Measurements from ENCODE around the gene ABCA4. TPM values are rescaled to one million over a fixed set of nuclear protein-coding genes. Genes with fewer than 3 reads are reported as not detected.
"Not testable (repeated sequence)": the region's sequence is repeated elsewhere in the genome, so short reads cannot be mapped to it uniquely, and the experiment has no call there.

Gene ABCA4
- total RNA-seq (ENCODE audit: low replicate concordance), result 3.2 and 6.4 TPM in 2 replicates
- long read RNA-seq, partial matches to known transcripts, result 6 of 8 reads
- long read RNA-seq, other reads (novel, unspliced or antisense), result 2 of 8 reads

DNA sequence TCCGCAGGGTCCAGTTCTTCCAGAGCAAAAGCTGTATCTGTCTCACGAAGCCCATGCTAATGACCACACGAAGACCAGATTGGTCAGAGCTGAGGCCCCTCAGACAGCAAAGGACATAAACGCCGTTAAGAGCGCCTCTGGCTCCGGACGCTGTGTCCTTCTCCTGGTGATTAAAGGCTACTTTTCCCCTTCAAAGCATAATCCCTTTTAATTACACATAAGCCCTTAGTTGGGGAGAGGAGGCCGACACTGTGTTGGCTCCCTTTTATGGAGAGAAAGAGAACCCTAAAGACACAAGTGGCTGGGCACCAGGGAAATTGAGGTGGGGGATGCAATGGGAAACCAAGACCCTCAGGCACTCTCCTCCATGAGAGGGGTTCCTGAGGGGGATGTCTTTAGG, at the start of gene ABCA4:
ABCA4 (minus strand) TSS at position 158 of the 400 bp plus-strand sequence; CDS start at position 55, 103 bp downstream.
- peak within 1 kb of the TSS; percentile 97 for H3K27ac Mint-ChIP-seq
- peaks cover 7% of the 10 kb centered on the region for H3K9me3 Mint-ChIP-seq
- TF ChIP-seq, protein P1, sequence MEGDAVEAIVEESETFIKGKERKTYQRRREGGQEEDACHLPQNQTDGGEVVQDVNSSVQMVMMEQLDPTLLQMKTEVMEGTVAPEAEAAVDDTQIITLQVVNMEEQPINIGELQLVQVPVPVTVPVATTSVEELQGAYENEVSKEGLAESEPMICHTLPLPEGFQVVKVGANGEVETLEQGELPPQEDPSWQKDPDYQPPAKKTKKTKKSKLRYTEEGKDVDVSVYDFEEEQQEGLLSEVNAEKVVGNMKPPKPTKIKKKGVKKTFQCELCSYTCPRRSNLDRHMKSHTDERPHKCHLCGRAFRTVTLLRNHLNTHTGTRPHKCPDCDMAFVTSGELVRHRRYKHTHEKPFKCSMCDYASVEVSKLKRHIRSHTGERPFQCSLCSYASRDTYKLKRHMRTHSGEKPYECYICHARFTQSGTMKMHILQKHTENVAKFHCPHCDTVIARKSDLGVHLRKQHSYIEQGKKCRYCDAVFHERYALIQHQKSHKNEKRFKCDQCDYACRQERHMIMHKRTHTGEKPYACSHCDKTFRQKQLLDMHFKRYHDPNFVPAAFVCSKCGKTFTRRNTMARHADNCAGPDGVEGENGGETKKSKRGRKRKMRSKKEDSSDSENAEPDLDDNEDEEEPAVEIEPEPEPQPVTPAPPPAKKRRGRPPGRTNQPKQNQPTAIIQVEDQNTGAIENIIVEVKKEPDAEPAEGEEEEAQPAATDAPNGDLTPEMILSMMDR (conservative IDR thresholded peaks at IDR 0.05), result no peak
- H3K36me3 Mint-ChIP-seq, result peaks cover 4% of the 10 kb centered on the region
- H3K27me3 Mint-ChIP-seq, result no peaks in the 10 kb centered on the region
- DNase-seq (ENCODE audit: extremely low spot score, unreplicated experiment), result no peak
- peak within 1 kb of the TSS; percentile 68 for H3K4me3 Mint-ChIP-seq
- H3K4me1 Mint-ChIP-seq (ENCODE audit: unreplicated experiment), result peaks cover 52% of the 10 kb centered on the region

DNA sequence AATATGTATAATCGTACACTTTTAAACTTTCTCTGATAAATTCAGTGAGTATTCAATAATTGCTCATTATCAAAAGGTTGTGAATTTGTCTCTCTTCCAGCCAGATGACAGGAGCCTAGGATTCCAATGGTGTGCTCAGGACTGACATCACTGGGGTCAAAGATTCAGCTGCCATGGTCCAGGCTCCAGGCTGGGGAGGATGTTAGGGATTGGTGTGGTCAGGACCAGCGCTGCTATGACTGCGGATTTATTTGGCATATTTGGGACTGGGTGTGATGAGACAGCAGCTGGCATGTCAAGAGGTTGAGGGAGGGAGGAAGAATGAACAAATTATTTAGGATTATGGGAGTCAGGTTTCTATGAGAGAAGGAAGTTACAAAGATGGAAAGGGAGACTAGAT, 48.2 kb upstream of the ABCA4 start:
- H3K9me3 Mint-ChIP-seq, result peaks cover 16% of the 10 kb centered on the region
- TF ChIP-seq, protein P1 (conservative IDR thresholded peaks at IDR 0.05), result no peak
- no peaks in the 10 kb centered on the region for H3K27me3 Mint-ChIP-seq
- H3K4me3 Mint-ChIP-seq, result peak overlapping the region; percentile 2
- DNase-seq (ENCODE audit: extremely low spot score, unreplicated experiment), result no peak
- peaks cover 20% of the 10 kb centered on the region for H3K36me3 Mint-ChIP-seq
- H3K27ac Mint-ChIP-seq, result peak overlapping the region; percentile 52
- H3K4me1 Mint-ChIP-seq (ENCODE audit: unreplicated experiment), result no peaks in the 10 kb centered on the region

DNA sequence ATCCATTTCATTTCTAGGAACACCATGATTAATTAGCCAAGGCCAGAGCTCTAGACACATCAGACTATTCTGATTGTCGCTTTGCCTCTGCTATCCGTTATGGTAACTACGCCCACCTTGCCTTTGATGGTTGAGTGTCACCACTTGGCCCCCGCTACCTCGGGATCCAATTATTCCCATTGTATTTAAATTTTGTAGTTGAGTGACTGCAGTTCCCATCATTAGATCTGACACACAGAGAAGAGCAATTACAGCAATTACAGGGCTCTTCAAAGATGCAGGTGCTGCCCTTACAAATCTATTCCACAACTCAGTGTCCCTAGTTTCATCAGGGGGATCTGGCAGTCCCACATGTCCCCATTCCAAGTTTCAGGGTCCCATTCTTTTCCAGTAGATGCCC, 44.9 kb upstream of the ABCA4 start:
- TF ChIP-seq, protein P1 (conservative IDR thresholded peaks at IDR 0.05), result no peak
- no peaks in the 10 kb centered on the region for H3K27me3 Mint-ChIP-seq
- H3K36me3 Mint-ChIP-seq, result peaks cover 15% of the 10 kb centered on the region
- peak overlapping the region; percentile 62 for H3K27ac Mint-ChIP-seq
- H3K4me3 Mint-ChIP-seq, result no peak overlapping the region
- no peaks in the 10 kb centered on the region for H3K4me1 Mint-ChIP-seq (ENCODE audit: unreplicated experiment)
- no peak for DNase-seq (ENCODE audit: extremely low spot score, unreplicated experiment)
- peaks cover 27% of the 10 kb centered on the region for H3K9me3 Mint-ChIP-seq

DNA sequence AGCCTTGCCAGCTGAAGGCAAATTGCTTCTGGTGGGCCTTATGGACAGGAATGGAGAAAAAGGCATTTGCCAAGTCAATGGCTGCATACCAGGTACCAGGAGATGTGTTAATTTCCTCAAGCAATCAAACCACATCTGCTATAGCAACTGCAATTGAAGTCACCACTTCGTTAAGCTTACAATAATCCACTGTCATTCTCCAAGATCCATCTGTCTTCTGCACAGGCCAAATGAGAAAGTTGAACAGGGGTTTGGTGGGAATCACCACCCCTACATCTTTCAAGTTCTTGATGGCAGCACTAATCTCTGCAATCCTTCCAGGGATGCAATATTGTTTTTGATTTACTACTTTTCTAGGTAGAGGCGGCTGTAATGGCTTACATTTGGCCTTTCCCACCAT, 43.9 kb upstream of the ABCA4 start:
- H3K4me3 Mint-ChIP-seq, H3K27ac Mint-ChIP-seq, H3K27me3 Mint-ChIP-seq: not testable (repeated sequence)

DNA sequence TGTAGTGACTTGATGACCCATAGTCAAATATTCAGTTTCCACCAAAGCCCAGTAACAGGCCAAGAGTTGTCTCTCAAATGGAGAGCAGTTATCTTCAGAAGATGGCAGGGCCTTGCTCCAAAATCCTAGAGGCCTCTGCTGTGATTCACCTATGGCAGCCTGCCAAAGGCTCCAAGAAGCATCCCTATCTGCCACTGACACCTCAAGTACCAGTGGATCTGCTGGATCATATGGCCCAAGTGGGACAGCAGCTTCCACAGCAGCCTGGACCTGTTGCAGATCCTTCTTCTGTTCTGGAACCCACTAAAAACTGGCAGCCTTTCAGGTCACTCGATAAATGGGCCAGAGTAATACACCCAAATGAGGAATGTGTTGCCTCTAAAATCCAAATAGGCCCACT, 43.2 kb upstream of the ABCA4 start:
- H3K9me3 Mint-ChIP-seq, result peaks cover 21% of the 10 kb centered on the region
- H3K27ac Mint-ChIP-seq, result peak overlapping the region; percentile 47
- not testable (repeated sequence) for DNase-seq (ENCODE audit: extremely low spot score, unreplicated experiment); H3K27me3 Mint-ChIP-seq; H3K4me1 Mint-ChIP-seq (ENCODE audit: unreplicated experiment); H3K36me3 Mint-ChIP-seq
- H3K4me3 Mint-ChIP-seq, result peak overlapping the region; percentile 3

More for the DNA sequence above, 43.9 kb upstream of the ABCA4 start:
- not testable (repeated sequence) for H3K4me1 Mint-ChIP-seq (ENCODE audit: unreplicated experiment); DNase-seq (ENCODE audit: extremely low spot score, unreplicated experiment)
- Mint-ChIP-seq H3K36me3 (peaks cover 13% of the 10 kb centered on the region), H3K9me3 (peaks cover 27% of the 10 kb centered on the region)

DNA sequence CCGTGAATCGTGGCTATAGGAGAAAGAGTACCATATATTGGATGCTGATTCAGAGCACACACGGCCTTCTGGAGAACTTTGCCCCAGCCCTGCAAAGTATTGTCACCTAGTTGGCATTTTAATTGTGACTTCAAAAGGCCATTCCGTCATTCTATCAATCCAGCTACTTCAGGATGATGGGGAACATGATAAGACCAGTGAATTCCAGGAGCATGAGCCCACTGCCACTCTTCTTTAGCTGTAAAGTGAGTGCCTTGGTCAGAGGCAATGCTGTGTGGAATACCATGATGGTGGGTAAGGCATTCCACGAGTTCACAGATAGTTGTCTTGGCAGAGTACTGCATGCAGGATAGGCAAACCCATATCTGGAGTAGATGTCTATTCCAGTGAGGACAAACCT, 42.3 kb upstream of the ABCA4 start:
- not testable (repeated sequence) for H3K4me1 Mint-ChIP-seq (ENCODE audit: unreplicated experiment); H3K36me3 Mint-ChIP-seq; H3K27me3 Mint-ChIP-seq; DNase-seq (ENCODE audit: extremely low spot score, unreplicated experiment); H3K4me3 Mint-ChIP-seq; H3K27ac Mint-ChIP-seq
- peaks cover 24% of the 10 kb centered on the region for H3K9me3 Mint-ChIP-seq

DNA sequence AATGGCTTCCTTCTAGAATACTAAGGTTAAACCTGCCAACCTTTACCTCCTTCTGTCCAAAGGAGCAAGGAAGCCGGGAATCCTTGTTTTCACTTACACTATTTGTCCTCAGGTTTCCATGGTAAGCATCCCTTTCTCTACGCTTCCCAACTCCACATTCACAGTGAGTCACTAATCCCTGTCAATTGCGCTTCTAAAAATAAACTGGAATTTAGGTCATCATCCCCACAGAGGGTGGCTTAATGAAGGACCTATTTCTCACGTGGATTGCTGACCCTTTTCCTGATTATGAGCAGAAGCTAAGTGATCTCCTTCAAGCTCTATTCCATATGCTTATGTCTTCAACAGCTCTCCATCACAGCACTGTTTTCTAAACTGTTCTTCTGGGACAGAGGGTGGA, 39.9 kb upstream of the ABCA4 start:
- H3K9me3 Mint-ChIP-seq, result peaks cover 19% of the 10 kb centered on the region

More for the DNA sequence above, 39.9 kb upstream of the ABCA4 start:
- H3K27me3 Mint-ChIP-seq, result no peaks in the 10 kb centered on the region
- H3K4me3 Mint-ChIP-seq, result no peak overlapping the region
- H3K27ac Mint-ChIP-seq, result no peak overlapping the region
- TF ChIP-seq, protein P1 (conservative IDR thresholded peaks at IDR 0.05), result no peak
- no peaks in the 10 kb centered on the region for H3K4me1 Mint-ChIP-seq (ENCODE audit: unreplicated experiment)
- H3K36me3 Mint-ChIP-seq, result peaks cover 4% of the 10 kb centered on the region
- DNase-seq (ENCODE audit: extremely low spot score, unreplicated experiment), result no peak
